Fibroblast of skin of right biceps (primary cell): Measurements from ENCODE around the gene HAX1.
"Not testable (repeated sequence)": the region's sequence is repeated elsewhere in the genome, so short reads cannot be mapped to it uniquely, and the experiment has no call there.

Experiments
- DNase-seq: peaks from one replicate; pipeline ENCODE4 v3.0.0-alpha.2; 2013

The HAX1 gene

GRCh38 chr1:154288661-154289060 lies 16.2 kb downstream of the HAX1 start:
- DNase-seq, result no peak

- no peak for DNase-seq
Measured at GRCh38 chr1:154290921-154291320, 18.5 kb downstream of the HAX1 start.

GRCh38 chr1:154295408-154296235 lies 23.2 kb downstream of the HAX1 start:
- DNase-seq, result no peak

- DNase-seq, result no peak
Measured at GRCh38 chr1:154301582-154301981, 29.2 kb downstream of the HAX1 start.

- DNase-seq, result peak; percentile 38
Measured at GRCh38 chr1:154304664-154305337, 32.4 kb downstream of the HAX1 start.

GRCh38 chr1:154306151-154306550 lies 33.7 kb downstream of the HAX1 start:
- DNase-seq, result peak; percentile 22

GRCh38 chr1:154307670-154308270 lies 35.3 kb downstream of the HAX1 start:
- DNase-seq, result not testable (repeated sequence)

GRCh38 chr1:154309136-154309535 lies 36.7 kb downstream of the HAX1 start:
- not testable (repeated sequence) for DNase-seq

GRCh38 chr1:154312229-154313065 lies 40.0 kb downstream of the HAX1 start:
- not testable (repeated sequence) for DNase-seq

- DNase-seq, result no peak
Measured at GRCh38 chr1:154313066-154313356, 40.6 kb downstream of the HAX1 start.

GRCh38 chr1:154314226-154314625 lies 41.8 kb downstream of the HAX1 start:
- not testable (repeated sequence) for DNase-seq

GRCh38 chr1:154316704-154317103 lies 44.3 kb downstream of the HAX1 start:
- no peak for DNase-seq

- no peak for DNase-seq
Measured at GRCh38 chr1:154318386-154318785, 46.0 kb downstream of the HAX1 start.

- no peak for DNase-seq
Measured at GRCh38 chr1:154320882-154321608, 48.6 kb downstream of the HAX1 start, which contains the start of gene AQP10. Gene AQP10, plus strand, starts transcription at chr1:154321093. Its CDS starts 63 bp downstream, at chr1:154321156.

GRCh38 chr1:154321609-154321934 lies 49.1 kb downstream of the HAX1 start:
- DNase-seq, result not testable (repeated sequence)

GRCh38 chr1:154323493-154323892 lies 51.1 kb downstream of the HAX1 start:
- DNase-seq, result no peak

- no peak for DNase-seq
Measured at GRCh38 chr1:154324241-154324640, 51.8 kb downstream of the HAX1 start.

GRCh38 chr1:154324669-154325582 lies 52.5 kb downstream of the HAX1 start, which contains the start of gene ATP8B2:
Gene ATP8B2, plus strand, starts transcription at chr1:154325525. Its CDS starts 2,617 bp downstream, at chr1:154328142.
- DNase-seq, result peak; percentile 82
